ENCODE measurements around the gene ZFP64.
"Not testable (repeated sequence)": the region's sequence is repeated elsewhere in the genome, so short reads cannot be mapped to it uniquely, and the experiment has no call there.

The ZFP64 gene

DNA sequence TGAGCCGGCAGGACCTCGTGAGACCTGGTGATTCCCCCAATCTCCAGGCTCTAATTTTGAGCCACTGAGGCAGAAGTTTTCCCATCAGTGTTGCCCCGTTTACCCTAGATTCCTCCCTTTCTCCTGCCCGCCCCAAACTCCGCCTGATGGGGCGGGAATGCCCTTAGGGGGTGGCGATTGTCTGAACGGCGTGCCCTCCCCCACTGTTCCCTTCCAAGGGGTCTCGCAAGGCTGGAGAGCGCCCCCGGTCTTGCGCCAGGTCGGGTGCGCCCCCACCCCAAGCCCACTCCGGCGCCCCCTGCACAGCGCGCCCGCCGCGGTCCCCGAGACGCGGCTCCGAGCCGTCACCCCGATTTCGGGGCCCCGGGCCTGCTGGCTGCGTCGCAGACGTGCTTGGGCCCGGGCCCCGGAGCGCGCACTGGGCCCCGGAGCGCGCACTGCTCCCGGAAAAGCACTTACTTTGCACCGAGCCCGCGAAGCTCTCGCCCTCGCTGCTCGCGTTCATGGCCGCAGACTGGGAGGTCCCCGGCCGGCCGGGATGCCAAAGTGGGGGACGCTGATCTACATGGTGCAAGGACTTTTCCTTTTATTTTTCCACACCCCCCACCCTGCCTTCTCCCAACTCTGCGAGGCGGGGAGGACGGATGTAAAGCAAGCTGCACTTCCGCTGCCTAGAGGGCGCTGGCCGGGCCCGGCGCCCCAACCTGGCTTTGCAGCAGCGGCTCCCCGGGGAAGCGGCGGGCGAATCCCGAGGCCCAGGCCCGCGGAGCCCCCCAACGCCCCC lies at the start of gene ZFP64:
TSS of gene ZFP64 (minus strand) at position 648 of the 784 bp plus-strand sequence. CDS start at position 505, 143 bp downstream.
- DNase-seq, result peak; percentile 76

DNA sequence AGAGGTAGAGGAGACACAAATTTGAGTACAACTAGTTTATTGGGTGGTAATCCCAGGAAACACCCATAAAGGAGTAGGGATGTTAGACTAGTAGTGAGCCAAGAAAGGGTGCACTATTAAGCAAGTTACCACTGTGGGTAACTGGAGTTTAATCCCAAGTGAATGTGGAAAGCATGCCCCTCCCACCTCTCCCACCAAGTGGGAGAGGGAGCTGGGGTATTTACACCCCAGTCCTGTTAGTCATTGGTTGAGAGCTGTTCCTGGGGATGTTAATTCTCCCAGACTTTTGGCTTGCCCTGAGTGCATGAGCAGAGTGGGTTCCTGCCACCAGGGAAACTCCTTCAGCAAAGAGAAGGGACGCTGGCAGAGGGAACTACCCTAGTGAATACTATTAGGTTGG lies 49.2 kb upstream of the ZFP64 start:
- DNase-seq, result no peak

DNA sequence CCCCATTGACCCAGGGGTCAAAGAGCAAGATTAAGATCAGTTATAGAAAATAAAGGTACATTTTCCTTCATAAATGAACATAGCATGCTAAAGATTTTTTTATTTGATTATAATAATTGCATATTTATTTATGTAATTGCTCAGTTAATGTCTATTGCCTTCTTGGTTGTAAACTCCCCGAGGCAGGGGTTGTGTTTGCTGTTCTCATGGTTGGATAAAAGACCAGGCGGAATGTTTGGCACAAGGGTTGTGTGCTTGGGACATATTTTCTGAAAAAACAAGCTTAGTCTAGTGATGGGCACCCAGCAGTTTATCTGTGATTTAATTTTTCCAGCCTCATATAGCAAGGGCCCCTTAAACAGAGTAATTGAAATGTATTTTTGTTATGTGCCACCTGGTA lies 47.5 kb upstream of the ZFP64 start:
- no peak for DNase-seq

DNA sequence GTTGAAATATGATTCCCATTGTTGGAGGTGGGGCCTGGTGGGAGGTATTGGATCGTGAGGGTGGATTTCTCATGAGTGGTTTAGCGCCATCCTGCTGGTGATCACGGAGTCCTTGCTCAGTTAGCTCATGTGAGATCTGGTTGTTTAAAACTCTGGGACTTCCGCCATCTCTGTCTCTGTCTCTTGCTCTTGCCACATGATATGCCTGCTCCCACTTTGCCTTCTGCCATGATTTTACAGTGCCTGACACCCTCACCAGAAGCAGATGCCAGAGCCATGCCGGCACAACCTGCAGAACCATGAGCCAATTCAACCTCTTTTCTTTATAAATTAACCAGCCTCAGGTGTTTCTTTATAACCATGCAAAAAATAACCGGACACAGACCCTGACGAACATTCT lies 44.7 kb upstream of the ZFP64 start:
- DNase-seq, result no peak

DNA sequence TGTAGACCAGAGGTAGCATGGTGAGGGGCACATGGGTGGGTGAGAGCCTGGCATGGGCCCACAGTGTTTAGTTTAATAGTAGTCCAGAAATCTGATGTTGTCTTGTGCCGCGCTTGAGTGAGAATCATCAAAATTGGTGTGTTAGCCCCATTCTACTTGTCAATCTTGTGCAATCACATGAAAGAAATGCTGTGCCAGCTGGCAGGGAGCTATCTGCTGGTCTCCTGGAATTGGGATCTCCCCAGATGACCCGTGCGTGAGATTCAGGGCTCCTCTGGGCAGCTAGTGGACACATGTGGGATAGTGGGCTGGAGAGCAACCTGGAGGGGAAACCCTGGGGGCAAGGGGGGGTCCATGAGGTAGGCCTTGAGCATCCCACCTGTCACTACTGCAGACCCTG lies 43.5 kb upstream of the ZFP64 start:
- no peak for DNase-seq

DNA sequence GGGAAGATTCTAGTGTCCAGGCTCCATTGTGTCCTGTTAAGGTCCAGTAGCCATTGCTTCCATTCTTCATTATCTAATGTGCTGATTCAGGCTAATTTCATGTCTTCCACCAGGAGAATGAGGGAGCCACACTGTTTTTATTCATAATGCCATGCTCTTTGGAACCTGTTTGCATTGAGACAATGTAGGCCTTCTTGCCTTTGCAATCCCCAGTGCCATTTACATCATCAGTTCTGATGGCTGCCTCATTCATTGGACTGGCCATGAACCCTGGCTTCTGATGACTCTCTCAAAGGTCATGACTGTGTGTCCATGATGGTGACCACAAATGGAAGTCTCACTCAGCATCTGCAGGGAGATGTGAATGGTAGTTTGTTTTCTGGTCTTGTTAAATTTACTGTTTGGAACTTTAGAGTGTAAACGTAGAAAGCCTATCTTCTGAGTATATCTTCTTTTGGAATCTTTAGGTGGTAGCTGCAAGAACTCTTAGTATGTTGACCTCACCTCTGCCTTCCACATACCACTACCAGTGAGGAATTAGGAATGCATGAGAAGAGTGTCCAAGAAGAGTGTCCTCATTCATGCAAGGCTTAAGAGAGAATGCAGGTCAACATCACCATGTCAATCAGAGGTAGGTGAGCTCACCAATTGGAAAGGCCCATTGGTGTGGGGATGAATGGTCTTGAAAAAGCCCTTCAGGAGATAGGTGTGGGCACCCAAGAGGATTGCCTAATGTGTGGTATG lies 42.9 kb upstream of the ZFP64 start:
- no peak for DNase-seq

DNA sequence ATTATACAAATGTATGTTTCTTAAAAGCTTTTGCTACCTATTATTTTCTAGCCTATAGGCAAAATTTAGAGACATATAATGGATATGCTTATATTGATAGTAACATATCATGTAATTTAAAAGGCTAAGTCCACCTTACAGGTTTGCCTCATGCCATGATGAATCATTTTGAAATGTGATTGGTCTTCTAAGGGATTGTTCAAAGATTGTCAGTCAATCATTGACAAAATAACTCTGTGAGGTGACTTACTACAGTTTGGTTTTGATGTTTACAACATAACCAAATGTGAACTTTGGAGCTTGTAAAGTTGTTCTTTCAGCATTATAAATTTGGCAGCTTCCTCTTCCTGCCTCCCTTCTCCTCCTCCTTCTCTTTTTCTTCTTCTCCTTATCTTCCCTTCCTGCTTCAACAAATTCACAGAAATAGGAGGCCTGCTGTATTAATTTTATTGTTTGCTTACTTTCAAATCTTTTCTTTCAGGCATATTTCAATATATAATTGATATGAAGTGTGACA lies 39.7 kb upstream of the ZFP64 start:
- no peak for DNase-seq

DNA sequence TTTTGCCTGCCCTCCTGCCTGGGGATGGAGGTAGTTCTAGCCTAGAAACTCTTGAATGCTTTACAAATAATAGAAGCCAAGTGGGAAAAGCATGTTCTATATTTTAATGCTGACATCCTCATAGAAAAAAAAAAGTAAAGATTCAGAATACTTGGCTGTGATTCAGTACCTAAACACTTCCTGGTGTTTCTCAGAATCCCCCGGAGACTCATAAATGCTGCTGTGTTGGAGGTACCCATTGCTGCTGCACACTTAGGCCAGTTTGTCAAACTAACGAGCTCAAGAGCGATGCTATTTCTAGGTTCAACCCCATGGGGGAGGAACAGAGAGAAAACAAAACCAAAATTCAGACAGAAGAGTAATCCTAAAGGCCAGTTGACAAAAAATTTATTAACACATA lies 38.8 kb upstream of the ZFP64 start:
- DNase-seq, result no peak

DNA sequence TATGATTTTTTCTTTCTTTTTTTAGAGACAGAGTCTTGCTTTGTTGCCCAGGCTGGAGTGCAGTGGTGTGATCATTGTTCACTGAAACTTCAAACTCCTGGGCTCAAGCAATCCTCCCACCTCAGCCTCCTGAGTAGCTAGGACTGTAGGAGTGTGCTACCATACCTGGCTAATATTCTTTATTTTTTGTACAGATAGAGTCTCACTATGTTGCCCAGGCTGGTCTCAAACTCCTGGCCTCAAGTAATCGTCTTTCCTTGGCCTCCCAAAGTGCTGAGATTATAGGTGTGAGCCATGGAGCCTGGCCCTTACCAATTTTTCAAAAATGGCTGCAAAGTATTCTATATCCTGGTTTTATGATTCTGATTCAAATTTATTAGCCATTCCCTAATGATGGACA lies 37.8 kb upstream of the ZFP64 start:
- DNase-seq, result not testable (repeated sequence)

DNA sequence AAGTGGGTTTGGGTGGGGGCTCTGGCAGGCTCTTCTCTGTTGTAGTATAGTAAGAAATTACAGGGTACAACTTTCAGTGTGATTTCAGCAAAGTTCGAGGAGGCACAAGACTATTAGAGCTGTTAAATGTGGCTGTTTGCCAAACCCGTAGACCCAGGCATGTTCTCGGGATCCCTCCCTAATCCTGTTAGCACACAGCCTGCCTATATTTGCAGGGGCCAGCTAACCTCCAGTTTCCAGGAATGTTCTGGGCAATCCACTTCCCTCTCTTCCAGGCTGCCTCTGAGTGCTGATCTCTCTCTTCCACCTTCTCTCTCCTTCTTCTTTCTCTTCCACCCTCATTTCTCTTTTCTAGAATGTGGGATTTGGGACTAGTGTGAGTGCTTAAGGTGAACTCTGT lies 34.8 kb upstream of the ZFP64 start:
- DNase-seq, result no peak

DNA sequence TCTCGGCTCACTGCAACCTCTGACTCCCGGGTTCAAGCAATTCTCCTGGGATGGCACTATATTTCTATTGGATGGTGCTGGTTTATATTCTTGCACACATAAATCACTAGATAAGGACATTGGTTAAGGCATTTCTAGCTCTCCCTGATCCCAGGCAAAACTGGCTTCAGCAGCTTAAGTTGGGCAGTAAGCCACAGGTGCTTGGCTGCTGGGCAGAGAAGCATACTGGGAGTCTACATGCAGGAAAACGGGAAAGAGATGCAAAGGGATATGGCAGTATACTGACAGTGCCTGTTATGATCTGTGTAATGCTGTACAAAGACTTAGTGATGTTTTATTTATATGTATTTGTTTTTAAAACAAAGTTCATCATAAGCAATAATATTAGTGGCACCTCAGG lies 33.3 kb upstream of the ZFP64 start:
- no peak for DNase-seq

DNA sequence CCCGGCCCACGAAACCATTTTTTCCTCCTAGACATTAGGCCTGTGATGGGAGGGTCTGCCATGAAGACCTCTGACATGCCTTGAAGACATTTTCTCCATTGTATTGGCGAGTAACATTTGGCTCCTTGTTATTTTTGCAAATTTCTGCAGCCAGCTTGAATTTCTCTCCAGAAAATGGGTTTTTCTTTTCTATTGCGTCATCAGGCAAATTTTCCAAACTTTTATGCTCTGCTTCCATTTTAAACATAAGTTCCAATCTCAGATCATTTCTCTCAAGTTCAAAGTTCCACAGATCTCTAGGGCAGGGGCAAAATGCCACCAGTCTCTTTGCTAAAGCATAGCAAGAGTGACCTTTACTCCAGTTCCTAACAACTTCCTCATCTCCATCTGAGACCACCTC lies 29.8 kb upstream of the ZFP64 start:
- DNase-seq, result not testable (repeated sequence)

DNA sequence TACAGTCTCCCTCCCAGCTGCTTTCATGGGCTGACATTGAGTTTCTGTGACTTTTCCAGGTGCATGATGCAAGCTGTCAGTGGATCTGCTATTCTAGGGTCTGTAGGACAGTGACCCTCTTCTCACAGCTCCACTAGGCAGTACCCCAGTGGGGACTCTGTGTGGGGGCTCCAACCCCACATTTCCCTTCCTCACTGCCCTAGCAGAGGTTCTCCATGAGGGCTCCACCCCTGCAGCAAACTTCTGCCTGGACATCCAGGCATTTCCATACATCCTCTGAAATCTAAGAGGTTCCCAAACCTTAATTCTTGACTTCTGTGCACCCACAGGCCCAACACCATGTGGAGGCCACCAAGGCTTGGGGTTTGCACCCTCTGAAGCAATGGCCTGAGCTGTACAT lies 29.3 kb upstream of the ZFP64 start:
- not testable (repeated sequence) for DNase-seq

DNA sequence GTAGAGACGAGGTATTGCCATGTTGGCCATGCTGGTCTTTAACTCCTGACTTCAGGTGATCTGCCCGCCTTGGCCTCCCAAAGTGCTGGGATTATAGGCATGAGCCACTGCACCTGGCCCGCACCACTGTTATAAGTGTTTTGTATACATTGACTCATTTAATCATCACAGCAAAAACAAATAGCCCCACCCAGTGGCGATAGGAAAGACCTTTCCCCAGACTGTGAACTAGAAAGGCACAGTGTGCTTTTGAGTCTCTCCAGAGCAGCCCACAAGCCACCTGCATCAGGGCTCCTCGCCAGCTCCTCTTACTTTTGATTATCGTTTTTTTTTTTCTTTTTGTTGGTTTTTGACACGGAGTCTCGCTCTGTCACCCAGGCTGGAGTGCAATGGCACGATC lies 27.9 kb upstream of the ZFP64 start:
- DNase-seq, result no peak

DNA sequence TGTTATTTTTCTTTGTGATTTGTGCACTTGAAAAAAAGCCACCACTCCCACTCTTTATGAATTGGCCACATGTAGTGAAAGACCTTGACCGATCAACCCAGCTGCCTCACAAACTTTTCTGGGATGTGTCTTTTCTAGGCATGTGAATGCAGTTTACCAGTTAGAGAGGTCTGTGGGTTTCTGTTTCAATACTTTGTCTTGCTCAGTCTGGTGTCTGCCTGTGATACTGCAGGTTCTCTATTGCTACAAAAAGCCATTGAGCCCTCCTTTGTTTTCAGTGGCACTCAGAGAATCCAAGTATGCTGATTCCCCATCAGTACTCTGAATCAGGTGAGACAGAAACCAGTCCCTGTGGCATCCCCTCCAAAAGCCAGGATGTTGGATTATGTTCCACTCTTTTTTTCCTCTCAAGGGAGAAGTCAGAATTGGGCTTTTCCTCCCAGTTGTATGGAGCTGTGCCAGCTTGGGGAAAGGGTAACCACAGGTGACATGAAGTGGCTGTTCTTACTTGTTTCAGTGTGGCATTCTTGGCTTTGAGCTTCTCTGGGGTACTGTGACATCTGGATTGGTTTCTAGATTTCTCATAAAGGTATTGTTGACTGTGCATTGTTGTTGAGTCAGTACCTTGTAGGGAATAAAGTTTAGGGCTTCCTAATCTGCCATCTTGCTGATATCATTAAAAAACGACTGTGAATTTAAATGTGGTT lies 26.3 kb upstream of the ZFP64 start:
- no peak for DNase-seq

DNA sequence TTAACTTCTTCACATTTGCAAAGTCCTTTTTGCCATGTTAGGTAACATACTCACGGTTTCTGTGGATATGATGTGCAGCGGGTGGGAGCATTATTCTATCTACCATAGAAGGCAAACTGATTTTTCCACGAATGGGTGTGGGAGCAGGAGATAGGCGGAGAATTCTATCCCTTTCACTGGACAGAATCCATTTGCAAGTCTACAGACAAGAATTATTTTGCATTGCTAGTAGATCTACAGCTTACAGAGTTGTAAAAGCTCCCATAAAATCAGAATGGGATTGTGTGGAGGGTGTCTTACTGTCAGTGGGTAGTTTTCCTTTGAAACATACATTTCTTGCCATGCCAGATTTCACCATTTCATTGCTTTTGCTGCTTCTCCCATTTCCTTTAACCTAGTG lies 22.4 kb upstream of the ZFP64 start:
- DNase-seq, result no peak

DNA sequence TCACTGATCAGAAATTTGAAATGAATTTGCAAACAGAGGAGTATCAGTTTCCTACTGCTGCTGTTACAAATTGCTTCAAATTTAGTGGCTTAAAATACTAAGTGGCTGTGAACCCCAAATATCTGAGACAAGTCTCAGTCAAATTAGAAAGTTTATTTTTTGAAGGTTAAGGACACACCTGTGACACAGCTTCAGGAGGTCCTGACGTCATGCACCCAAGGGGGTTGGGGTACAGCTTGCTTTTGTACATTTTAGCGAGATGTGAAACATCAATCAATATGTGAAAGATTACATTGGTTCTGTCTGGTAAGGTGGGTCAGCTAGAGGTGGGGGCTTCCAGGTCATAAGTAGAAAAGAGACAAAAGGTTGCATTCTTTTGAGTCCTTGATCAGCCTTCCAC lies 21.4 kb upstream of the ZFP64 start:
- no peak for DNase-seq

DNA sequence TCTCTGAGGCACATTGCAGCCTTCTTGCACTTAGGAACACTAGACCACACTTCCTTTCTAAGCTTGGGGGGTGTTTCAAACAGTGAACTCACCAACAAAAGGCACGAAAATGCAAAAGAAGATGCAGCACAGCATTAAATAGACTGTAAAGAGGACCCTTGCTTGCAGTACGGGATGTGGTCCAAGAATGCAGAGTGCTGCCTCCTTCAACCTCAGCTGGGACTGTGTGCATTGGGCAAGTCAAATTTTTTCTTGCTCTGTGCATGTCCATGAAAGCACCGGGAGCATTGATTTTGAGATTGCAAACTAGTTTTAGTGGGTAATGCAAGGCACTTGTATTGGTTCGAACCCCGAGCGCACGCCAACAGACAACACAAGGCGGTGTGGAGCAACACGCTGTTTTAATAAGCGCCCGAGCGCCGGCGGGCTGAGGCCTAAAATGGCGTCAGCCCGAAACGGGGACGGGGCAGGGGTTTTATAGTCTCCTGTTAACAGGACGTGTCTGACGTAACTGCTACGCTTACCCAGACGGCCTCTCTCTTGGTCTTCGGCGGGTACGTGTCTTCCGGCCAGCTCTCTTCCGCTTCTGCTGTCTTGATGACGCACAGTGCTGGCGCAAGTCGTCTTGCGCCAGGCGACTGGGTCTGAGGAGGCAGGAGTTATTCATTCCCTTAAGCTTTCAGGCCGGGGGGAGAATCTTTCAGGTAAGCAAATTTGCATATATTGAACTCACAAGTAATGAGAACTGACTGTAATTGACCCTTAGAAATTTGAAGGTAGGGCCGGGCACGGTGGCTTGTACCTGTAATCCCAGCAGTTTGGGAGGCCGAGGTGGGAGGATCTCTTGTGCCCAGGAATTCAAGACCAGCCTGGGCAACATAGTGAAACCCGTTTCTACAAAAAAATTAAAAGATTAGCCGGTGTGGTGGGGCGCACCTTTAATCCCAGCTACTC lies 18.7 kb upstream of the ZFP64 start:
- DNase-seq, result no peak

DNA sequence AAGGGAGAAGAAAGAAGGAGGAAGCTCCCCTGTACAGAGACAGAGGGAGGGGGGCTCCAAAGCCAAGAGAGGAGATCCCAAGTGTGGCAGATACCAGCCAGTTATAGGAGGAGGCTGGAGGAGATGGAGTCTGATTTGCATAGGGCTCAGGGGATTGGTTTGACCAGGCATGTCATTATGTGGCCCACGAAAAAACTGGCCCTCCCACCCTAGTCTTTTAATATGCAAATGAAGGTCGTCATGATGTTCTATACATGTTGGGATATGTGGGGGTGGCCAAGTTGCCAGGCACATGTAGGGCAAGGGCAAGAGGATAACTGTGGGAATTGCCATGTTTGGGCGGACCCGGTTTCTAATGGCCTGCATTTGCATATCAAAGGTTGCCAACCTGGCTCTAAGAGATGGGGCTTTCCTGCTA lies 17.6 kb upstream of the ZFP64 start:
- DNase-seq, result no peak

DNA sequence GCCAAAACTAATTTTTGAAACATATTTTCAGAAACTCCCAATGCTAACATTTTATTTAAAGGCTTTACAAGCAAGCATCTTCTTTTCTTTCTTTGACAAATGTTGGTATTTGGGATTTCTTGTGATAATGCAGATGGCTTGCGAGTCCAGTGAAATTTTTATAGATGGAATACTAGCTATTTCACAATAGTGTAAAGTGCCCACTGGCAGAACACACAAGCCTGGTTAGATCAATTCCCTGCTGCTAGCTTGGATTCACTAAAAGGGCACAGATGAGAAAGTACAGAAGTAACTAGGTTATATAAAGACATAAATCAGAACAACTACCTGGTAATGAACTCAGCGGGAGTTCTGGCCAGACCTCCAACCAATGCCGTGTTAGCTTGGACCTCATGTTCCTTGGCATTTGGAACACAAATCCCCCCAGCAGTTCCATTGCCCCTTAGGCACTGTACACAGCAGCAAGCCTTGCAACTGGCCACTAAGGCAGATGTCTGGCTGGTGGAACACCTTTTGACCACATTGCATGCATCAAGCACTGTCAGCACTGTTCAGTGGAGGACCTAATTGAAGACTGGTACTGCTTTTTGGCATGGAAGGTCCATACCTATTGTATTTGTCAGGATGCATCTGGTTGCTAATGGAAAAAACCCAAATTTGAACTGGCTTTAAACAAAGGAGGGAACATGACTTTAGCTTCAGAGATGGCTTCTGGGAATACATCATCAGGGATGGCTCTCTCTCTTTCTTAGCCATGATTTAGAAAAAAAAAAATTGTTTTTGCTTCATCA lies 15.6 kb upstream of the ZFP64 start:
- no peak for DNase-seq

DNA sequence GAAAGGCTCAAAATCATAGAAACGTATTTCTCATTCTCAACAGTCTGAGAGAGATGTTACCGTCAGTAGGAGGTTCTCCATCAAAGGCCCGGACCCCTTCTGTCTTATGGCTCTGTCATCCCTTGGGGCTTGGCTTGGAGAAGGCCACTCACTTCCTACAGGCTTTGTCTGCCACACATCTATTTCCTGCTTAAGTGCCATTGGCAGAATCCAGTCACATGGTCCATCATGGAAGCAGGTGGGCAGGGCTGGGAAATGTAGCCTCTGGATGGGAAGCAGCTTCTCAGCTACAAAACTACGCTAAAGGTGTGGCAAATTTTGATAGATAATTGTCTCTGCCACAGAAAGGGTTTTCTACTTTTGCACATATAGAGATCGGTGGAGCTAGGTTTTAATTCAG lies 12.6 kb upstream of the ZFP64 start:
- DNase-seq, result no peak

DNA sequence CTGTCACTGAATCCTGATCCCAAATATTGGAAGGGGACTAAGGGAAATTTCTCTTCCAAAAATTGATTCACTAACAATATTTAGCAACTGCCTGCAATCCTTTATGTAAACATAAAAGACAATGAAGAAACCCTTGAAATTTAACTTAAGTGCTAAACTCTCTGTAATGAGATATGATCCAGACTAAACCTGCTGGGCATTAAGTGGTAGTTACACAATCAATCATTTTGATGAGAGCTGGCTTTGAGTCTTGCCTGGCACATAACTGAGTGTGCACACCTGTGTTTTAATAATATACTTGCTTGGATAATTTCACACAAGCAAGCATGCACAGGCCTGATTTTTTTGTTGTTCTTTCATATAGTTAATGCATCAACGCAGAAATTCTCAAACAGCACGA lies 9.8 kb upstream of the ZFP64 start:
- DNase-seq, result no peak
